Measurements from ENCODE around the gene OOSP4B.

Gene OOSP4B

DNA sequence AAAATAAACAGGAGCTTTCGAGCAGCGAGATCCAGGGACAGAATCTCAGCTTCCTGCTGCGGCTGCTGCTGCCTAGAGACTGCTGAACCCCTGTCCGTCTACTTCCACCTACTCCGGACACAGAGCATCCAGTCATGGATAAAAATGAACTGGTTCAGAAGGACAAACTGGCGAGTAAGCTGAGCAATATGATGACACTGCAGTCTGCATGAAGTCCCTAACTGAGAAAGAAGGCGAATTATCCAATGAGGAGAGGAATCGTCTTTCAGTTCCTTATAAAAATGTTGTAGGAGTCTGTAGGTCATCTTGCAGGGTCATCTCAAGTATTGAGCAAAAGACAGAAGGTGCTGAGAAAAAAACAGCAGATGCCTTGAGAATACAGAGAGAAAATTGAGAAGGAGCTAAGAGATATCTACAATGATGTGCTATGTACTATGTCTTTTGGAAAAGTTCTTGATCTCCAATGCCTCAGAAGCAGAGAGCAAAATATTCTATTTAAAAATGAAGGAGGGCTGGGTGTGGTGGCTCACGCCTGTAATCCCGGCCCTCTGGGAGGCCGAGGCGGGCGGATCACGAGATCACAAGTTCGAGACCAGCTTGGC is 60.3 kb downstream of the OOSP4B start:
- TF ChIP-seq, protein P1, sequence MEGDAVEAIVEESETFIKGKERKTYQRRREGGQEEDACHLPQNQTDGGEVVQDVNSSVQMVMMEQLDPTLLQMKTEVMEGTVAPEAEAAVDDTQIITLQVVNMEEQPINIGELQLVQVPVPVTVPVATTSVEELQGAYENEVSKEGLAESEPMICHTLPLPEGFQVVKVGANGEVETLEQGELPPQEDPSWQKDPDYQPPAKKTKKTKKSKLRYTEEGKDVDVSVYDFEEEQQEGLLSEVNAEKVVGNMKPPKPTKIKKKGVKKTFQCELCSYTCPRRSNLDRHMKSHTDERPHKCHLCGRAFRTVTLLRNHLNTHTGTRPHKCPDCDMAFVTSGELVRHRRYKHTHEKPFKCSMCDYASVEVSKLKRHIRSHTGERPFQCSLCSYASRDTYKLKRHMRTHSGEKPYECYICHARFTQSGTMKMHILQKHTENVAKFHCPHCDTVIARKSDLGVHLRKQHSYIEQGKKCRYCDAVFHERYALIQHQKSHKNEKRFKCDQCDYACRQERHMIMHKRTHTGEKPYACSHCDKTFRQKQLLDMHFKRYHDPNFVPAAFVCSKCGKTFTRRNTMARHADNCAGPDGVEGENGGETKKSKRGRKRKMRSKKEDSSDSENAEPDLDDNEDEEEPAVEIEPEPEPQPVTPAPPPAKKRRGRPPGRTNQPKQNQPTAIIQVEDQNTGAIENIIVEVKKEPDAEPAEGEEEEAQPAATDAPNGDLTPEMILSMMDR (IDR thresholded peaks at IDR 0.05), result no peak

DNA sequence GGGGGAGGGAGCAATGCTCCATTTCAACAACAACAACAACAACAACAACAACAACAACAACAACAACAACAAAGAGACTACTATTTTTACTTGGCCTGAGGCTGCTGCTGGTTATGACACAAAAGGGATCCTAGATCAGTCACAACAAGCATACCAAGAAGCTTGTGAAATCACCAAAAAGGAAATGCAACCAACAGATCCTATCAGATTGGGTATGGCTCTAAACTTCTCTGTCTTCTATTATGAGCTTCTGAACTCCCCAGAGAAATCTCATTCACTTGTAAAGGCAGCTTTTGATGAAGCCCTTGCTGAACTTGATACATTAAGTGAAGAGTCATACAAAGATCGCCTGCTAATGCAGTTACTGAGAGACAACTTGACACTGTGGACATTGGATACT is 61.0 kb downstream of the OOSP4B start:
- TF ChIP-seq, protein P1 (IDR thresholded peaks at IDR 0.05), result no peak

DNA sequence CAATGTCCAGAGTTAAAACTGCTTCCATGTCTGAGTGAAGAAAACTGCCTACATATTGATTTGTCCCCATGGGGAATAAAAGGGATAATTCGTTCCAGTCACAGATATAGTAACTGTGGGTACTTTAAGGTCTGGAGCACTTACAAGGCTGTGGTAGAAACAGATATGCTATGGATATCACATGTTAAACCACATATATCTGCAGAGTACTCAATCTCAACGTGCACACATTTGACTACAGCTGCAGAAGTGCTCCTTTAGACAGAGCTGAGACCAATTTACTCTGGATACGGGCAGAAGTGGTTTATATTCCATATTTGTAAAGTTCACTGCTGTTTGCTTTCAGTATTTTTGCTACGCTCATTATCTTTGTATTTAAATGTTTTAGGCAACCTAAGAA is 61.8 kb downstream of the OOSP4B start:
- TF ChIP-seq, protein P1 (IDR thresholded peaks at IDR 0.05), result no peak

DNA sequence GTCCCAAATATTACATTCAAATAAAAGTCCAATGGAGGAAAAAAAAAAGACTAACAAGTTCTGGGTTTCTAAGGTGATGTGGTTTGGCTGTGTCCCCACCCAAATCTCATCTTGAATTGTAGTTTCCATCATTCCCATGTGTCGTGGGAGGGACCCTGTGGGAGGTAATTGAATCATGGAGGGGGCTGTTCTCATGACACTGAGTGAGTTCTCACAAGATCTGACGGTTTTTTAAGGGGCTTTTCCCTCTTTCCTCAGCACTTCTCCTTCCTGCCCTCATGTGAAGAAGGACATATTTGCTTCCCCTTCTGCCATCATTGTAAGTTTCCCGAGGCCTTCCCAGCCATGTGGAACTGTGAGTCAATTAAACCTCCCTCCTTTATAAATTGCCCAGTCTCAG is 63.6 kb downstream of the OOSP4B start:
- TF ChIP-seq, protein P1 (IDR thresholded peaks at IDR 0.05), result no peak
